Psoas muscle (tissue), 8 donors: ENCODE data around the gene NPEPPS. TPM values are rescaled to one million over a fixed set of nuclear protein-coding genes. Genes with fewer than 3 reads are reported as not detected.
A peak's percentile ranks its signal among the peaks of the same experiment; 100 is the strongest.
"Not testable (repeated sequence)": the region's sequence is repeated elsewhere in the genome, so short reads cannot be mapped to it uniquely, and the experiment has no call there.

Experiments
- ATAC-seq, 4 donors: fragments of 200-7000 bp; cut with Tn5 transposase; one replicate each; pipeline ENCODE4 v1.9.1; 2020; ENCODE audit warnings: moderate library complexity in 3 of 4, mild to moderate bottlenecking in 2 of 4
- DNase-seq, 2 donors: peaks; one replicate each; pipeline ENCODE4 v3.0.0-alpha.2; 2020
- H3K27ac ChIP-seq: fragments of 200-600 bp; one replicate; pipeline ENCODE4 v1.8.0; 2022
- H3K27me3 ChIP-seq, 3 donors: fragments of 200-600 bp in 1 of 3; one replicate each; pipeline versions ENCODE4 v1.6.1 to v1.8.0; 2013 to 2022; ENCODE audit warnings: low read length in 2 of 3, mild to moderate bottlenecking in 2 of 3, moderate library complexity in 1 of 3; ENCODE audit not compliant: insufficient read depth in 3 of 3
- H3K36me3 ChIP-seq, 2 donors: fragments of 200-600 bp in 1 of 2; one replicate each; pipeline versions ENCODE4 v1.6.1 to v1.8.0; 2013 to 2022; ENCODE audit warnings: low read depth in 1 of 2, mild to moderate bottlenecking in 1 of 2, moderate library complexity in 1 of 2; ENCODE audit not compliant: insufficient read depth in 1 of 2
- H3K4me1 ChIP-seq: fragments of 200-600 bp; one replicate; pipeline ENCODE4 v1.8.0; 2022
- H3K4me3 ChIP-seq: fragments of 200-600 bp; one replicate; pipeline ENCODE4 v1.8.0; 2022; ENCODE audit warnings: mild to moderate bottlenecking
- H3K9me3 ChIP-seq: fragments of 200-600 bp; one replicate; pipeline ENCODE4 v1.8.0; 2022
- WGBS, 3 donors: extraction: QIAGEN DNeasy Blood & Tissue Kit; methylation state at CpG; one replicate each; pipeline versions ENCODE4 v1.1.6 to v1.1.7; 2013; 5-methylcytosine and 5-hydroxymethylcytosine counted together
- intact Hi-C, 2 donors: fragments of 100-400 bp; cut with DNase I; formaldehyde crosslinking; loops; one replicate each; pipeline versions ENCODE4 v1.11.0 to v1.14.2; 2022
- long read RNA-seq, 2 donors: library from polyadenylated mRNA; unstranded; transcript quantifications; one replicate each; pipeline ENCODE4 v2.0.0, GENCODE V29; 2021
- polyA plus RNA-seq, 3 donors: library from polyadenylated mRNA; stranded (reverse); fragments of 200-250 nt; gene quantifications; one replicate each; pipeline ENCODE4 v1.2.3, GENCODE V29; 2013
- total RNA-seq, 4 donors: library from RNA; stranded (reverse); fragmentation: NEBNext Ultra II Directional in 2 of 4; extraction: Animal tissue kit (Norgen Biotek cat#: 25700) in 2 of 4; gene quantifications; one replicate each; pipeline versions ENCODE4 v1.2.1 to v1.2.4, GENCODE V29; 2021 to 2023
- TF ChIP-seq, protein P1 (sequence below): fragments of 200-600 bp; IDR thresholded peaks from one replicate; pipeline ENCODE4 v1.8.0; 2022; ENCODE audit warnings: antibody characterized with exemption
- donor health status: healthy with polysubstance abuse.
- donor health status: DM: no; HTN: no; CAD: no; lungs with moderate emphysema.
- donor health status: Bipolar disorder and iron deficiency.
- donor health status: healthy.
- donor health status: DM: yes; HTN: yes; CAD: no.
- donor health status: DM: no; HTN: no; CAD: no.
- donor health status: DM: no; HTN: no; CAD: no.
- donor health status: DM: yes; HTN: yes; CAD: no.

The NPEPPS gene, protein sequence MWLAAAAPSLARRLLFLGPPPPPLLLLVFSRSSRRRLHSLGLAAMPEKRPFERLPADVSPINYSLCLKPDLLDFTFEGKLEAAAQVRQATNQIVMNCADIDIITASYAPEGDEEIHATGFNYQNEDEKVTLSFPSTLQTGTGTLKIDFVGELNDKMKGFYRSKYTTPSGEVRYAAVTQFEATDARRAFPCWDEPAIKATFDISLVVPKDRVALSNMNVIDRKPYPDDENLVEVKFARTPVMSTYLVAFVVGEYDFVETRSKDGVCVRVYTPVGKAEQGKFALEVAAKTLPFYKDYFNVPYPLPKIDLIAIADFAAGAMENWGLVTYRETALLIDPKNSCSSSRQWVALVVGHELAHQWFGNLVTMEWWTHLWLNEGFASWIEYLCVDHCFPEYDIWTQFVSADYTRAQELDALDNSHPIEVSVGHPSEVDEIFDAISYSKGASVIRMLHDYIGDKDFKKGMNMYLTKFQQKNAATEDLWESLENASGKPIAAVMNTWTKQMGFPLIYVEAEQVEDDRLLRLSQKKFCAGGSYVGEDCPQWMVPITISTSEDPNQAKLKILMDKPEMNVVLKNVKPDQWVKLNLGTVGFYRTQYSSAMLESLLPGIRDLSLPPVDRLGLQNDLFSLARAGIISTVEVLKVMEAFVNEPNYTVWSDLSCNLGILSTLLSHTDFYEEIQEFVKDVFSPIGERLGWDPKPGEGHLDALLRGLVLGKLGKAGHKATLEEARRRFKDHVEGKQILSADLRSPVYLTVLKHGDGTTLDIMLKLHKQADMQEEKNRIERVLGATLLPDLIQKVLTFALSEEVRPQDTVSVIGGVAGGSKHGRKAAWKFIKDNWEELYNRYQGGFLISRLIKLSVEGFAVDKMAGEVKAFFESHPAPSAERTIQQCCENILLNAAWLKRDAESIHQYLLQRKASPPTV
- 100 to 1,000 TPM; 161 to 218 (median 198) TPM for total RNA-seq
- 100 to 1,000 TPM in 1 of 3 donors, 10 to 100 TPM in 2; 50.4 to 170 (median 70.5) TPM for polyA plus RNA-seq
- long read RNA-seq, donor 1, full-length matches to known transcripts: 182 of 253 reads
- long read RNA-seq, donor 1, partial matches to known transcripts: 36 of 253 reads
- long read RNA-seq, donor 1, other reads (novel, unspliced or antisense): 35 of 253 reads
- long read RNA-seq, donor 2, full-length matches to known transcripts: 239 of 390 reads
- long read RNA-seq, donor 2, partial matches to known transcripts: 89 of 390 reads
- long read RNA-seq, donor 2, other reads (novel, unspliced or antisense): 62 of 390 reads

DNA sequence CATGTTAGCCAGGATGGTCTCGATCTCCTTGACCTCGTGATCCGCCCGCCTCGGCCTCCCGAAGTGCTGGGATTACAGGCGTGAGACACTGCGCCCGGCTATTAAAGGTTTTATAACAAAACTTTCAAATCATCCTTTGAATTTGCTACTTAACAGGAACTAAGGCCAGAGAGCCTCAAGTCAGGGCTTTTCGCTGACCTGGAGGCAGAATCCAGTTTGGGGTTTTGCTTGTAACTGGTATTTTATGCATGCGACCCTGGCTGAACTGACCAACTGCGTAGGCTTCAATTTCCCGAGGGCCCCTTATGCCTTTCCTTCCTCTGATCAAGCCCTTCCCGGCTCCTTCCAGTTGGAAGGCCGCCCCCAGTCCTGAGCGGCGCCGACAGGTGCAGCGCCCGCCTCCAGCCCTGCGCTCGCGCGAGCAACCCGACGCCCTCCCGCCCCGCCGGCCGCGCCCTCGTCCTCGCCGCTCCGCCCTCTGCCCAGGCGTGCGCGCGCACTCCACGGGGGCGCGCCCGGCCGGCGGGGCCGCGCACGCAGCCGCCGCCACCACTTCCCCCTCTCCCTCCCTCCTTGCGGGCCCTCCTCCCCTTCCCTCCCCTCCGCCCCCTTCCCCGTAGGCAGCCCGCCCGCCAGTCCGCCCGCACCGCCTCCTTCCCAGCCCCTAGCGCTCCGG is at the start of gene NPEPPS:
NPEPPS (plus strand) TSS at position 552 of the 676 bp plus-strand sequence. CDS start 193 bp downstream, outside the sequence.
- H3K36me3 ChIP-seq, H3K9me3 ChIP-seq, H3K4me1 ChIP-seq, intact Hi-C loops, H3K27me3 ChIP-seq: not testable (repeated sequence)
- H3K27ac ChIP-seq: peak within 1 kb of the TSS; percentile 93
- DNase-seq (peak; percentile 90 to 95), ATAC-seq (peak; percentile 90 to 95 (median 94))
- WGBS, 3 donors: 4 to 10% (median 8%) methylated on average over 36 to 58 of the region's 60 CpGs
- H3K4me3 ChIP-seq: peak within 1 kb of the TSS; percentile 66

DNA sequence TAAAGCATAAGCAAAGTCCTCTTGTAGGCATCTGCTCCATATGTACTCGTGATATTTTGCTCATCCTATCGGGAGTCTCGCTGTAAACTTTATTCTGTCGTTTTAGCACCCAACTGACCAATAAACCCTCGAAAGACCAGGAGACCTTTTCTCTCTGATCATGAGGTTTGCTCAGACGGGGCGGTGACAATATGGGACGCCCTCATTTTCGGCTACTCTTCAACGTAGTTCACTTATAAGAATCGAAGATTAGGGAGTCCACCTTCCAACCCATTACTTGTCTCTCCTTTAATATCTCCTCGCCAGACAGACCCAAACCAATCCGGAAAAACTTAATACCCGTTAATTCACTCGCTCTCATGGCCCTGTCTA is 39.1 kb upstream of the NPEPPS start:
- peak in 1 of 4 donors; percentile 1 for ATAC-seq
- Histone ChIP-seq H3K27ac (peak overlapping the region; percentile 88), H3K4me3 (peak overlapping the region; percentile 71), H3K36me3 (peaks cover 0 to 28% of the 10 kb centered on the region in 2 donors)
- intact Hi-C loops, H3K9me3 ChIP-seq, H3K27me3 ChIP-seq, DNase-seq, H3K4me1 ChIP-seq: not testable (repeated sequence)
- WGBS, 3 donors: 4 to 13% (median 6%) methylated on average over 12 to 15 of the region's 15 CpGs

DNA sequence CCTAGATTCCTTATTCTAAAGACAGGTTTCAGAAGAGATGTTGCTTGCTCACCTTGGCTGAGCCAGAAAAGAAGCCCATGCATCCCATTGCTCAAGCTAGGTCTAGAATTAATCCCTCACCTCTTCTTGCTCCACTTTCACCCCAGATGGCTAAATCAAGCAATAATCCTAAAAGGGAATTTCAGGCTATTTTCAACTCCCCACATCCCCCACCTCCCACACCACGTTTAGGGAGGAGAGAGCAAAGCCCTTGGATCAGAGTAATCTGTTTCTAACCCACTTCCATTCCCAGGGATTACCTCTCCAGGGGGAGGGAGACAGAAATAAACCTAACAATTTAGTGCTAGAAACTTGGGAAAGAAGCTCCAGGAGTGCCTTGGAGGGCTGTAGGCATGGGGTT is 31.8 kb upstream of the NPEPPS start:
- 18 to 50% (median 29%) methylated on average over 1 of the region's 1 CpG for WGBS, 3 donors
- H3K27me3 ChIP-seq, ATAC-seq, H3K9me3 ChIP-seq, H3K27ac ChIP-seq, intact Hi-C loops, H3K4me3 ChIP-seq, H3K36me3 ChIP-seq, DNase-seq: not testable (repeated sequence)
- H3K4me1 ChIP-seq: peaks cover 12% of the 10 kb centered on the region

DNA sequence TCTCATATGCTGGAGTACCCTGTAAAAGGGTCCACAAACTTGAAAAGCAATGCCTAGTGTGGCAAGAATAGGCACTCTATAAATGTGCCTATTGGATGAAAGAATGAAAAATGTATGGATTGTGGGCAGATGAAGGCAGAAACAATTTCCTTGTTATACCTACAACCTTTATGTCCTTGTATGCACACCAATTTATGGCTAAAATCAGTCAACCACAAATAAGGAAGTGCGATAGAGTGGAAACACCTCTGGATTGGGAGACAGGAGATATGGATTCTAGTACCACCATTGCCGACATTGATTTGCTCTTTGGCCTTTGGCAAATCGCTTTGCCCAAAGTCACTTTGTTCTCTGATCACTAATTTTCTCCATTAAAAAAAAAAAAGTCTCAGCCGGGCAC is 31.4 kb upstream of the NPEPPS start:
- H3K9me3 ChIP-seq, DNase-seq, ATAC-seq, H3K27me3 ChIP-seq, H3K36me3 ChIP-seq, H3K4me3 ChIP-seq, H3K27ac ChIP-seq, intact Hi-C loops: not testable (repeated sequence)
- peaks cover 12% of the 10 kb centered on the region for H3K4me1 ChIP-seq
- 79 to 90% (median 80%) methylated on average over 4 of the region's 4 CpGs for WGBS, 3 donors

DNA sequence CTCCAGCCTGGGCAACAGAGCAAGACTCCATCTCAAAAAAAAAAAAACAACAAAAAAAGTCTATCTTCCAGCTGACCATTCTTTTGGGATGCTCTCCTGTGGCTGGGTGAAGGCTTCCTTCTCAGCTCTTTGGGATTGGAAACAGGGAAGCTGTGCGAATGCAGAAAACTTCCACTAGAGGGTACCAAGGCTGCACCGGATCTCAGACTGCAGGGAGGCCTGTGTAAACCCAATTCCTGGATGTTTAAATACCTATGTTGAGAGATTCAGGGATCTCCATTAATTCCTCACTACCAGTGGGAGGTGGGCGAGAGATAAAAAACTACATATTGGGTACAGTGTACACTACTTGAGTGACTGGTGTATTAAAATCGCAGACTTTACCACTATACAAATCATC is 30.3 kb upstream of the NPEPPS start:
- H3K36me3 ChIP-seq, H3K4me3 ChIP-seq, DNase-seq, H3K9me3 ChIP-seq, H3K27me3 ChIP-seq, H3K27ac ChIP-seq: not testable (repeated sequence)
- TF ChIP-seq, protein P1, sequence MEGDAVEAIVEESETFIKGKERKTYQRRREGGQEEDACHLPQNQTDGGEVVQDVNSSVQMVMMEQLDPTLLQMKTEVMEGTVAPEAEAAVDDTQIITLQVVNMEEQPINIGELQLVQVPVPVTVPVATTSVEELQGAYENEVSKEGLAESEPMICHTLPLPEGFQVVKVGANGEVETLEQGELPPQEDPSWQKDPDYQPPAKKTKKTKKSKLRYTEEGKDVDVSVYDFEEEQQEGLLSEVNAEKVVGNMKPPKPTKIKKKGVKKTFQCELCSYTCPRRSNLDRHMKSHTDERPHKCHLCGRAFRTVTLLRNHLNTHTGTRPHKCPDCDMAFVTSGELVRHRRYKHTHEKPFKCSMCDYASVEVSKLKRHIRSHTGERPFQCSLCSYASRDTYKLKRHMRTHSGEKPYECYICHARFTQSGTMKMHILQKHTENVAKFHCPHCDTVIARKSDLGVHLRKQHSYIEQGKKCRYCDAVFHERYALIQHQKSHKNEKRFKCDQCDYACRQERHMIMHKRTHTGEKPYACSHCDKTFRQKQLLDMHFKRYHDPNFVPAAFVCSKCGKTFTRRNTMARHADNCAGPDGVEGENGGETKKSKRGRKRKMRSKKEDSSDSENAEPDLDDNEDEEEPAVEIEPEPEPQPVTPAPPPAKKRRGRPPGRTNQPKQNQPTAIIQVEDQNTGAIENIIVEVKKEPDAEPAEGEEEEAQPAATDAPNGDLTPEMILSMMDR: peak; percentile 52
- H3K4me1 ChIP-seq: peaks cover 12% of the 10 kb centered on the region
- 60 to 71% (median 67%) methylated on average over 3 to 4 of the region's 4 CpGs for WGBS, 3 donors
- intact Hi-C loops: loop anchor here in 1 of 2 donors (5.0 kb wide), 1 partner anchor 117 kb away; no protein-coding TSS in a partner anchor
- ATAC-seq: peak; percentile 47 to 62 (median 54)

DNA sequence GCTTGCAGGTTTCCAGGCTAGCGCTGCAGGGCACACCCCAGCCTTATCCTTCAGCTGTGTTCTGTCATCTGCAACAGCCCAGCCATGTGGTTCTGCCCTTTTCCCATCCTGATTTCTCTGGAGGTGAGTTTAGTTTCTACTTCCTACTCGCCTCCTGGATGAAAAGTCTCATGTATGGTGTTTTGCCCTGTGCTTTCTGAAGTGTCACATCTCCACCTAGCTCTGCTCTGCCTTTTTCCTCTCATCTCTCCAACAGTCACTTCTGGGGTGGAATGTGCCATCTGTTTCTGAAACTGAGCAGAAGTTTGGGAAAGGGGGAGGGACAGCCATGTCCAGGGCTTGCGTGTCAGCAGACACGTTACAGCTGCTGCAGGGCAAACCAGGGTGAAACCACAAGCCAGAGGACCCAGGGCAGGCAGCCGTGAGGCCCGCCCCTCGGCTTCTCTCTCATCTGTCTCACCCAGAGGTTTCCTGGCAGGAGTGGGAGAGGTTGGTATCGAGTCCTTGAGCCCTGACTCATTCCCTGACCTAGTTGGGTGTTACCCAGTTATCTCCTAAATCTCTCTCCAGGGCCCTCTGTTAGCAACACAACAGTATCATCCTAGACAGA is 28.7 kb upstream of the NPEPPS start:
- intact Hi-C loops: loop anchor here in 1 of 2 donors (5.0 kb wide), 1 partner anchor 115 kb away; no protein-coding TSS in a partner anchor
- H3K4me1 ChIP-seq: peaks cover 12% of the 10 kb centered on the region
- H3K27me3 ChIP-seq, H3K36me3 ChIP-seq, H3K9me3 ChIP-seq, H3K4me3 ChIP-seq: not testable (repeated sequence)
- H3K27ac ChIP-seq: peak overlapping the region; percentile 66
- peak; percentile 98 to 99 (median 98) for ATAC-seq
- WGBS, 3 donors: 17 to 30% (median 27%) methylated on average over 3 to 5 of the region's 8 CpGs
- DNase-seq: peak in 1 of 2 donors; percentile 48

DNA sequence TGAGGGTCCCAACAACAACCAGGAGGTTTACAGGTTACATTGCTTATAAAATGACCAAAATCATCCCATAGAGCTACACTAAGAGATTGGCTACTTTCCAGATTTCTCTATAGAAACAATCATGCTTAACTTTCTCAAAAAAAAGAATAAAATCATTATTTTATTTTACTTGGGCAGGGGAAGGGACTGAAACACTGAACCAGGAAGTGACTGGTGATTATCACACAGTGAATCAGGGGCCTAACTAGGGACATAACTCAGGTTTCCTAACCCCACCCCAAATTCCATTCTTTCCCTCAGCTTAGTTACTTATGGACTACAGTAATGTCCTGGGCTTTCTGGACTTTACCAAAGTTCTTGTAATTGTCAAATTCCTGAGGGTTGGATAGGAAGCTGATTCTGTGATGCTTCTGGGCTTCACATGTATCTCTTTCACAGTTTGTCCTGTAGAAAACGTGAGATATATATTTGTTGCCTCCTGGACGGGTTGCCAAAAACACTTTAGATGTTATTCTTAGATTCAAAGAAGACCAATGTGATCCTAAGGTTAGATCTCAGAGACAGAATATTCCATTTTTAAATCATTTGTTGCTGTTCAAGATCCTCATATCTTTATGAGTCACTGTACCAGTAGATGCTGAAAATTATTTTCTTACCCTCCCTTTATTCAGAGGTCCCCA is 28.0 kb upstream of the NPEPPS start:
- H3K4me1 ChIP-seq: peaks cover 12% of the 10 kb centered on the region
- not testable (repeated sequence) for H3K9me3 ChIP-seq, H3K27me3 ChIP-seq, DNase-seq, H3K4me3 ChIP-seq, H3K36me3 ChIP-seq
- 30 to 51% (median 41%) methylated on average over 2 of the region's 2 CpGs for WGBS, 3 donors
- peak overlapping the region; percentile 25 for H3K27ac ChIP-seq
- intact Hi-C loops: loop anchor here in 1 of 2 donors (5.0 kb wide), 1 partner anchor 114 kb away; no protein-coding TSS in a partner anchor
- ATAC-seq: peak in 1 of 4 donors; percentile 43

DNA sequence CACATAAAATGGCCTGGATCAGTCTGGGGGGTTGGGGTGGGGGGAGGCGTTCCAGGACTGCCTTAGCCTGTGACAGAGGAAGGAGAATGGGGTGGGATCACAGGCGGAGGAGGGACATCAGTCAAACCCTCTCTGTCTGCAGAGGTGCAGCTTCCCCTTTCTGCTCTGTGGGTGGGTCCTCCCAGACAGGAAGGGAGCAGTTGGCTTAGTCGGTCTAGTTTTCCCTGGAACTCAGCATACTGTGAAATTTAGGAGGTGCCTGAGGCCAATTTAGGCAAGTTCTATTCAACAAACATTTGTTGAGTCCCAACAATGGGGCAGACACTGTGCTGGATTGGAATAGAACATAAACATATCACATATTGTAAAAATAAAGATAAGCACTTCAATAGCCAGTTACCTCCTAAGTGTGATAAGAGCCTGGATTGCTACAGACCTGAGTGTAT is 19.2 kb upstream of the NPEPPS start:
- intact Hi-C loops: not testable (repeated sequence)

More for the DNA sequence above, 19.2 kb upstream of the NPEPPS start:
- WGBS, 3 donors: 18 to 30% (median 28%) methylated on average over 3 of the region's 3 CpGs
- H3K4me1 ChIP-seq, H3K4me3 ChIP-seq, H3K9me3 ChIP-seq, H3K36me3 ChIP-seq, ATAC-seq, H3K27ac ChIP-seq, DNase-seq, H3K27me3 ChIP-seq: not testable (repeated sequence)
